ENCODE results near the gene TNS3. TPM values are rescaled to one million over a fixed set of nuclear protein-coding genes. Genes with fewer than 3 reads are reported as not detected.

The TNS3 gene
- total and polyA plus RNA-seq, 3 experiments from 2014 or later: 1.4 to 1.5 TPM; not detected in 1

GRCh38 chr7:47297120-47297519 lies 284.8 kb downstream of the TNS3 start:
- no peaks in the 10 kb centered on the region for H3K4me1 ChIP-seq (ENCODE audit: insufficient read depth, low read length)

DNA sequence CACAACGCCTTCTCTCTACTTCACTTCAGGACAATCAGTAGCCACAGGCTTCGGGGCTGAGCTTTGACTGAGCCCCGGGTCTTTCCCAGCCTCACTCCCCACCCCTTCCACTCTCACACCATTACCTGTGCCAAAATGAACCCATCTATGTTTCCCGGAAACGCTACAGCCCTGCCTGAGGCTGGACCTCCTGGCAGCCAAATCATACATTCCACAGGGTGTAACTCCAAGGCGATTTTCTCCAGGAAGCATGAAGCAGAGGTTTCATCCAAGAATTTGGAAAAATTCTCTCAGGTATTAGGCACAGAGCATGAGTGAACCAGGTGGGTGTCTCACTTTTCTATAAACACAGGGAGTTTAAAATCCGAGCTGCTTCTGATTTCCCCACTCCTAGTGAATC lies 286.3 kb downstream of the TNS3 start:
- CTCF ChIA-PET: no interaction called here
- no peak overlapping the region for H3K4me3 ChIP-seq (ENCODE audit: low read length)
- H3K27me3 Mint-ChIP-seq: no peaks in the 10 kb centered on the region
- DNase-seq: no peak
- H3K27ac ChIP-seq (ENCODE audit: low read depth, low read length): no peak overlapping the region
- no peaks in the 10 kb centered on the region for H3K27me3 ChIP-seq (ENCODE audit: insufficient read depth, low read length, poor library complexity, severe bottlenecking)
- no peaks in the 10 kb centered on the region for H3K36me3 ChIP-seq (ENCODE audit: insufficient read depth, low read length)
- no peaks in the 10 kb centered on the region for H3K9me3 ChIP-seq (ENCODE audit: low read length)
- POLR2A ChIA-PET: no interaction called here
- no peak overlapping the region for H3K4me3 Mint-ChIP-seq
- no peaks in the 10 kb centered on the region for H3K4me1 Mint-ChIP-seq
- peaks cover 0 to 4% (median 0%) of the 10 kb centered on the region in 5 donors for H3K9me3 Mint-ChIP-seq
- no peaks in the 10 kb centered on the region for H3K4me1 ChIP-seq (ENCODE audit: insufficient read depth, low read length)
- no peaks in the 10 kb centered on the region for H3K36me3 Mint-ChIP-seq
- H3K27ac Mint-ChIP-seq: no peak overlapping the region

More at GRCh38 chr7:47297120-47297519, 284.8 kb downstream of the TNS3 start:
- no peak overlapping the region for H3K27ac Mint-ChIP-seq
- Histone ChIP-seq H3K9me3 (ENCODE audit: low read length) (no peaks in the 10 kb centered on the region), H3K27me3 (ENCODE audit: insufficient read depth, low read length, poor library complexity, severe bottlenecking) (no peaks in the 10 kb centered on the region), H3K27ac (ENCODE audit: low read depth, low read length) (no peak overlapping the region), H3K4me3 (ENCODE audit: low read length) (no peak overlapping the region), H3K36me3 (ENCODE audit: insufficient read depth, low read length) (no peaks in the 10 kb centered on the region)
- H3K27me3 Mint-ChIP-seq: no peaks in the 10 kb centered on the region
- H3K36me3 Mint-ChIP-seq: no peaks in the 10 kb centered on the region
- no peaks in the 10 kb centered on the region for H3K4me1 Mint-ChIP-seq
- POLR2A ChIA-PET: no interaction called here
- CTCF ChIA-PET: no interaction called here
- peaks cover 0 to 4% (median 0%) of the 10 kb centered on the region in 5 donors for H3K9me3 Mint-ChIP-seq
- no peak for DNase-seq
- no peak overlapping the region for H3K4me3 Mint-ChIP-seq

DNA sequence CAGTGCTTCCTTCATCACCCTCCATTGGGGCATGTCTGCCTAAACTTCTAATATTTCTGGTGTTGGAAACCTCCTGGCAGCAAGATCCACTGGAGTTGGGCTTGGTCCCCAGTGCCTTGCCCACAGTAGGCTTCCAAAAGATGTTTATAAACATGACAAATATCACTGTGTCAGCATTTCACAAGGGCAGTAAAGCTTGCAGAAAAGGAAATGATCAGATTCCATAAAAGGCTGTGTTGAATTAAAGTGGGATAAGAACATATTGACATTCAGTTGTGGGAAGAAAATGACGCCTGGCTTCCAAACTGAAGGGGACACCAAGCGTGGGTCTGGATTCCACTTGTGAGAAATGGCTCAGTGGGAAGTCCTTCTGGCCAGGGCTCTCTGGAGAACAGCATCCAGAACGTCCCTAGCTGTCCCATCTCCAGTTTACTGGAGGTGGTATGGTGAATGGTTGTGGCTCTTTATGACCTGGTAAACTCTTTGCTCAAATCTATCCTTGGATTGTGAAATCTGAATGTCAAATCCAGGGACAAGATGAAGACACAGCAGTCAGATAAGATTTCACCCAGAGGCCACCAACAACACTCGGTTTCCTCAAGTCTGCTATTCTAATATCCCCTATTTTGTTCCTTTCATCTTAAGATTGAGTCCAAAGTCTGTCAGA lies 287.2 kb downstream of the TNS3 start:
- H3K4me3 Mint-ChIP-seq: no peak overlapping the region
- ChIA-PET CTCF (no interaction called here), POLR2A (no interaction called here)
- Histone ChIP-seq H3K27ac (ENCODE audit: low read depth, low read length) (no peak overlapping the region), H3K36me3 (ENCODE audit: insufficient read depth, low read length) (no peaks in the 10 kb centered on the region), H3K4me3 (ENCODE audit: low read length) (no peak overlapping the region), H3K4me1 (ENCODE audit: insufficient read depth, low read length) (no peaks in the 10 kb centered on the region), H3K27me3 (ENCODE audit: insufficient read depth, low read length, poor library complexity, severe bottlenecking) (no peaks in the 10 kb centered on the region), H3K9me3 (ENCODE audit: low read length) (no peaks in the 10 kb centered on the region)
- no peak overlapping the region for H3K27ac Mint-ChIP-seq
- DNase-seq: no peak
- H3K36me3 Mint-ChIP-seq: no peaks in the 10 kb centered on the region
- no peaks in the 10 kb centered on the region for H3K4me1 Mint-ChIP-seq
- H3K9me3 Mint-ChIP-seq: peaks cover 0 to 4% (median 0%) of the 10 kb centered on the region in 5 donors
- H3K27me3 Mint-ChIP-seq: no peaks in the 10 kb centered on the region

DNA sequence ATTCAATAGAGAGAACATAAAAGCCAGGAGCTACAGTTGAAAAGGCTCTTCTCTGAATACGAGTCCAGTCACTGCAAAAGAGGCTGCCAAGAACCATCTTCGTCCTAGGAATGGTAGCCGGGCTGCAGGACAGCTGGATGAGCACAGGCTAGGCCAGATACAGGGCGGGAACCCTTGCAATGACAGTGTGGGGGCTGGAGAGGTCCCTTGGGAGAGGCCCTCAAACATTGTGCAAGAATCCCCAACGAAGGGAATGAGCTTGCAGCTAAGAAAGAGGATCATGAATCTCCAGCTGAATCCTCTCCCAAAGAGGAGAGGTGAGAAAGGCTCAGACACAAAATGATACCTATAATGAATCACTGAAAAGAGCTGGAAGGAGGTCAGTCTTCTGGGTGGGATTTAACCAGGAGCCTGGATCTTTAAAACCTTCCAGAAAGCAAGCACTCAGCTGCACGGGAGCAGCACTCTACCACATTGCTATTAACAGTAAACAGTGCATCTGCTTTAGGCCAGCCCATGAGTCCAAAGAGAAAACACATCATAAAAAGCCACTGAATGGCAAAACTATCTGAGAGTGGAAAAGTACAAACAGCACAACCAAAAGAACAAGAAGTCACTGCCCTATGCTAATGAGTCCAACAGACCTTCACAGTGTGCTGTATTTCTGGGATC lies 287.9 kb downstream of the TNS3 start:
- H3K36me3 Mint-ChIP-seq: no peaks in the 10 kb centered on the region
- peaks cover 0 to 4% (median 0%) of the 10 kb centered on the region in 5 donors for H3K9me3 Mint-ChIP-seq
- Histone ChIP-seq H3K27me3 (ENCODE audit: insufficient read depth, low read length, poor library complexity, severe bottlenecking) (no peaks in the 10 kb centered on the region), H3K36me3 (ENCODE audit: insufficient read depth, low read length) (no peaks in the 10 kb centered on the region), H3K9me3 (ENCODE audit: low read length) (no peaks in the 10 kb centered on the region), H3K4me3 (ENCODE audit: low read length) (no peak overlapping the region), H3K4me1 (ENCODE audit: insufficient read depth, low read length) (no peaks in the 10 kb centered on the region), H3K27ac (ENCODE audit: low read depth, low read length) (no peak overlapping the region)
- no peaks in the 10 kb centered on the region for H3K27me3 Mint-ChIP-seq
- ChIA-PET POLR2A (no interaction called here), CTCF (no interaction called here)
- no peaks in the 10 kb centered on the region for H3K4me1 Mint-ChIP-seq
- H3K27ac Mint-ChIP-seq: no peak overlapping the region
- no peak for DNase-seq
- H3K4me3 Mint-ChIP-seq: no peak overlapping the region

GRCh38 chr7:47292832-47293309 lies 289.0 kb downstream of the TNS3 start:
- H3K4me1 ChIP-seq (ENCODE audit: insufficient read depth, low read length): no peaks in the 10 kb centered on the region
- H3K27ac Mint-ChIP-seq: no peak overlapping the region
- no peak overlapping the region for H3K4me3 ChIP-seq (ENCODE audit: low read length)
- H3K4me3 Mint-ChIP-seq: no peak overlapping the region
- H3K27me3 ChIP-seq (ENCODE audit: insufficient read depth, low read length, poor library complexity, severe bottlenecking): no peaks in the 10 kb centered on the region
- H3K4me1 Mint-ChIP-seq: no peaks in the 10 kb centered on the region
- H3K9me3 ChIP-seq (ENCODE audit: low read length): no peaks in the 10 kb centered on the region
- ChIA-PET CTCF (no interaction called here), POLR2A (no interaction called here)
- H3K27ac ChIP-seq (ENCODE audit: low read depth, low read length): no peak overlapping the region
- no peak for DNase-seq
- H3K36me3 ChIP-seq (ENCODE audit: insufficient read depth, low read length): no peaks in the 10 kb centered on the region
- H3K9me3 Mint-ChIP-seq: peaks cover 0 to 4% (median 0%) of the 10 kb centered on the region in 5 donors
- H3K36me3 Mint-ChIP-seq: no peaks in the 10 kb centered on the region
- H3K27me3 Mint-ChIP-seq: no peaks in the 10 kb centered on the region

- no peaks in the 10 kb centered on the region for H3K4me1 ChIP-seq (ENCODE audit: insufficient read depth, low read length)
- no peaks in the 10 kb centered on the region for H3K27me3 ChIP-seq (ENCODE audit: insufficient read depth, low read length, poor library complexity, severe bottlenecking)
- ChIA-PET POLR2A (no interaction called here), CTCF (no interaction called here)
- H3K36me3 ChIP-seq (ENCODE audit: insufficient read depth, low read length): no peaks in the 10 kb centered on the region
- no peak overlapping the region for H3K4me3 Mint-ChIP-seq
- no peaks in the 10 kb centered on the region for H3K9me3 ChIP-seq (ENCODE audit: low read length)
- peaks cover 0 to 2% (median 0%) of the 10 kb centered on the region in 5 donors for H3K9me3 Mint-ChIP-seq
- no peak overlapping the region for H3K27ac ChIP-seq (ENCODE audit: low read depth, low read length)
- H3K4me3 ChIP-seq (ENCODE audit: low read length): no peak overlapping the region
- no peak overlapping the region for H3K27ac Mint-ChIP-seq
- no peaks in the 10 kb centered on the region for H3K4me1 Mint-ChIP-seq
- DNase-seq: no peak
- no peaks in the 10 kb centered on the region for H3K27me3 Mint-ChIP-seq
- H3K36me3 Mint-ChIP-seq: no peaks in the 10 kb centered on the region
These were observed 290.3 kb downstream of the TNS3 start for GRCh38 chr7:47291461-47292081.

DNA sequence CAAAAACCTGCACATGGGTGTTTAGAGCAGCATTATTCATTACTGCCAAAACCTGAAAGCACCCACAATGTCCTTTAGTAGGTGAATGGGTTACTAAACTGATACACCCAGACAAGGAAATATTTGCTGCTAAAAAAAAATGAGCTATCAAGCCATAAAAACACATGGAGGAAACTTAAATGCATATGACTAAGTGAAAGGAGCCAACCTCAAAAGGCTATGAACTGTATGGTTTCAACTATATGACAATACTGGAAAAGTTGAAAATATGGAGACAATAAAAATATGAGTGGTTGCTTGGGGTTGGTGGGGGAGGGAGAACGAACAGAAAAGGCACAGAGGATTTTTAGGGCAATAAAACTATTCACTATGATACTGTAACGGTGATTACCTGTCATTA lies 291.0 kb downstream of the TNS3 start:
- DNase-seq: no peak
- H3K27ac ChIP-seq (ENCODE audit: low read depth, low read length): no peak overlapping the region
- Mint-ChIP-seq H3K36me3 (no peaks in the 10 kb centered on the region), H3K4me3 (no peak overlapping the region), H3K9me3 (peaks cover 0 to 2% (median 0%) of the 10 kb centered on the region in 5 donors), H3K4me1 (no peaks in the 10 kb centered on the region), H3K27me3 (no peaks in the 10 kb centered on the region), H3K27ac (no peak overlapping the region)
- CTCF ChIA-PET: no interaction called here
- POLR2A ChIA-PET: no interaction called here
- no peaks in the 10 kb centered on the region for H3K9me3 ChIP-seq (ENCODE audit: low read length)
- H3K4me3 ChIP-seq (ENCODE audit: low read length): no peak overlapping the region
- H3K36me3 ChIP-seq (ENCODE audit: insufficient read depth, low read length): no peaks in the 10 kb centered on the region
- no peaks in the 10 kb centered on the region for H3K4me1 ChIP-seq (ENCODE audit: insufficient read depth, low read length)
- no peaks in the 10 kb centered on the region for H3K27me3 ChIP-seq (ENCODE audit: insufficient read depth, low read length, poor library complexity, severe bottlenecking)

DNA sequence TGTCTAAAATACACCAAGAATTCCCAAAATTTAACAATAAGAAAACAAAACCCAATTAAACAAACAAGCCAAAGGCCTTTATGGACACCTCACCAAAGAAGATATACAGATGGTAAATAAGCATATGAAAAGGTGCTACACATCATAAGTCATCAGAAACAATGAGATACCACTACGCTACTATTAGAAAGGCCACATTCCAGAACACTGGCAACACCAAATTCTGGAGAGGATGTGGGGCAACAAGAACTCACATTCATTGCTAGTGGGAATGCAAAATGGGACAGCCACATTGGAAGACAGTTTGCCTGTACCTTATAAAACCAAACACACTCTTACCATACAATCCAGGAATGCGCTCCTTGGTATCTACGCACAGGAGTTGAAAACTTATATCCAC lies 291.4 kb downstream of the TNS3 start:
- Mint-ChIP-seq H3K36me3 (no peaks in the 10 kb centered on the region), H3K4me1 (no peaks in the 10 kb centered on the region), H3K9me3 (peaks cover 0 to 2% (median 0%) of the 10 kb centered on the region in 5 donors), H3K4me3 (no peak overlapping the region), H3K27me3 (no peaks in the 10 kb centered on the region), H3K27ac (no peak overlapping the region)
- Histone ChIP-seq H3K4me3 (ENCODE audit: low read length) (no peak overlapping the region), H3K4me1 (ENCODE audit: insufficient read depth, low read length) (no peaks in the 10 kb centered on the region), H3K27ac (ENCODE audit: low read depth, low read length) (no peak overlapping the region), H3K27me3 (ENCODE audit: insufficient read depth, low read length, poor library complexity, severe bottlenecking) (no peaks in the 10 kb centered on the region), H3K36me3 (ENCODE audit: insufficient read depth, low read length) (no peaks in the 10 kb centered on the region), H3K9me3 (ENCODE audit: low read length) (no peaks in the 10 kb centered on the region)
- no peak for DNase-seq
- ChIA-PET POLR2A (no interaction called here), CTCF (no interaction called here)

Data from CD8-positive, alpha-beta memory T cell (primary cell).